ENCODE results near the gene SLC12A1.

The SLC12A1 gene

GRCh38 chr15:48191574-48192225 lies 14.4 kb upstream of the SLC12A1 start, which contains the start of gene CTXN2:
Gene CTXN2 (plus strand): TSS chr15:48191665. CDS start chr15:48201301, 9,636 bp downstream.
- in situ Hi-C loops (cut with MboI; ENCODE audit: low pct_unique_long_range_greater_than_20kb, low sequenced_read_pairs, unreplicated experiment): no loop called here
- DNase-seq (ENCODE audit: low spot score): no peak
- no peak for TF ChIP-seq CTCF (IDR thresholded peaks at IDR 0.05; ENCODE audit: extremely low read depth, insufficient read depth, missing control alignments)

- TF ChIP-seq CTCF (IDR thresholded peaks at IDR 0.05; ENCODE audit: extremely low read depth, insufficient read depth, missing control alignments): no peak
- DNase-seq (ENCODE audit: low spot score): no peak
- in situ Hi-C loops (cut with MboI; ENCODE audit: low pct_unique_long_range_greater_than_20kb, low sequenced_read_pairs, unreplicated experiment): no loop called here
These were observed 4.0 kb upstream of the SLC12A1 start for GRCh38 chr15:48202068-48202467.

- TF ChIP-seq CTCF (IDR thresholded peaks at IDR 0.05; ENCODE audit: extremely low read depth, insufficient read depth, missing control alignments): no peak
- DNase-seq (ENCODE audit: low spot score): no peak
- in situ Hi-C loops (cut with MboI; ENCODE audit: low pct_unique_long_range_greater_than_20kb, low sequenced_read_pairs, unreplicated experiment): no loop called here
These were observed 15.2 kb downstream of the SLC12A1 start for GRCh38 chr15:48221261-48221660.

GRCh38 chr15:48221885-48222284 lies 15.8 kb downstream of the SLC12A1 start:
- no peak for TF ChIP-seq CTCF (IDR thresholded peaks at IDR 0.05; ENCODE audit: extremely low read depth, insufficient read depth, missing control alignments)
- in situ Hi-C loops (cut with MboI; ENCODE audit: low pct_unique_long_range_greater_than_20kb, low sequenced_read_pairs, unreplicated experiment): no loop called here
- no peak for DNase-seq (ENCODE audit: low spot score)

- DNase-seq (ENCODE audit: low spot score): no peak
- TF ChIP-seq CTCF (IDR thresholded peaks at IDR 0.05; ENCODE audit: extremely low read depth, insufficient read depth, missing control alignments): no peak
- in situ Hi-C loops (cut with MboI; ENCODE audit: low pct_unique_long_range_greater_than_20kb, low sequenced_read_pairs, unreplicated experiment): no loop called here
These were observed 16.5 kb downstream of the SLC12A1 start for GRCh38 chr15:48222627-48223026.

GRCh38 chr15:48225771-48226170 lies 19.7 kb downstream of the SLC12A1 start:
- in situ Hi-C loops (cut with MboI; ENCODE audit: low pct_unique_long_range_greater_than_20kb, low sequenced_read_pairs, unreplicated experiment): no loop called here
- no peak for DNase-seq (ENCODE audit: low spot score)
- TF ChIP-seq CTCF (IDR thresholded peaks at IDR 0.05; ENCODE audit: extremely low read depth, insufficient read depth, missing control alignments): no peak
